ENCODE measurements around the gene YWHAQ.
"Not testable (repeated sequence)": the region's sequence is repeated elsewhere in the genome, so short reads cannot be mapped to it uniquely, and the experiment has no call there.

The YWHAQ gene

DNA sequence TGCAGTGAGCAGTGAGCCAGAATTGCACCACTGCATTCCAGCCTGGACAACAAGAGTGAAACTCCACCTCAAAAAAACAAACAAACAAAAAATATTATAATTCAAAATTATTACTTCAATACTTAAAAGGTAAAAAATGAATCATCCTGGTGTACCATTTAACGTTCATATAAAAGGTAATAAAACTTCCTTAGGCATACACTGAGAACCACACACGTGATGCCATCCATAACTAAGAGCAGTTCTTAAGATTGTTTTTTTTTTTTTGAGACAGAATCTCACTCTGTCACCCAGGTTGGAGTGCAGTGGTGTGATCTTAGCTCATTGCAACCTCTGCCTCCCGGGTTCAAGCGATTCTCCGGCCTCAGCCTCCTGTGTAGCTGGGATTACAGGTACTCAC lies 29.4 kb downstream of the YWHAQ start:
- TF ChIP-seq, protein P1, sequence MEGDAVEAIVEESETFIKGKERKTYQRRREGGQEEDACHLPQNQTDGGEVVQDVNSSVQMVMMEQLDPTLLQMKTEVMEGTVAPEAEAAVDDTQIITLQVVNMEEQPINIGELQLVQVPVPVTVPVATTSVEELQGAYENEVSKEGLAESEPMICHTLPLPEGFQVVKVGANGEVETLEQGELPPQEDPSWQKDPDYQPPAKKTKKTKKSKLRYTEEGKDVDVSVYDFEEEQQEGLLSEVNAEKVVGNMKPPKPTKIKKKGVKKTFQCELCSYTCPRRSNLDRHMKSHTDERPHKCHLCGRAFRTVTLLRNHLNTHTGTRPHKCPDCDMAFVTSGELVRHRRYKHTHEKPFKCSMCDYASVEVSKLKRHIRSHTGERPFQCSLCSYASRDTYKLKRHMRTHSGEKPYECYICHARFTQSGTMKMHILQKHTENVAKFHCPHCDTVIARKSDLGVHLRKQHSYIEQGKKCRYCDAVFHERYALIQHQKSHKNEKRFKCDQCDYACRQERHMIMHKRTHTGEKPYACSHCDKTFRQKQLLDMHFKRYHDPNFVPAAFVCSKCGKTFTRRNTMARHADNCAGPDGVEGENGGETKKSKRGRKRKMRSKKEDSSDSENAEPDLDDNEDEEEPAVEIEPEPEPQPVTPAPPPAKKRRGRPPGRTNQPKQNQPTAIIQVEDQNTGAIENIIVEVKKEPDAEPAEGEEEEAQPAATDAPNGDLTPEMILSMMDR (IDR thresholded peaks at IDR 0.05; ENCODE audit: low read depth, low read length) = no peak

DNA sequence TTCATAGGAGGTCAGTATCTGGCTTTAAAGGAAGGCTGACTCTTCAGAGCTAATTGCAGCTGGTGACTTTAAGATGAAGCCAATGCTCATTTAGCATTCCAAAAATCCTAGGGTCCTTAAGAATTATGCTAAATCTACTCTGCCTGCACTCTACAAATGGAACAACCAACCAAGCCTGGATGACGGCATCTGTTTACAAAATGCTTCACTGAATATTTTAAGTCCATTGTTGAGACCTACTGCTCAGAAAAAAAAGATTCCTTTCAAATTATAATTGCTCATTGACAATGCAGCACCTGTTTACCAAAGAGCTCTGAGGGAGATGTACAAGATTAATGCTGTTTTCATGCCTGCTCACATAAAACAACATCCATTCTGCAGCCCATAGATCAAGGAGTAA lies 31.4 kb downstream of the YWHAQ start:
- Histone ChIP-seq H3K36me3 (peaks cover 74% of the 10 kb centered on the region), H3K27me3 (ENCODE audit: insufficient read depth, low read depth, severe bottlenecking) (no peaks in the 10 kb centered on the region), H3K4me3 (ENCODE audit: low read depth, low read length) (no peak overlapping the region), H3K27ac (no peak overlapping the region), H3K9me3 (ENCODE audit: severe bottlenecking) (peaks cover 7% of the 10 kb centered on the region)
- TF ChIP-seq, protein P1 (IDR thresholded peaks at IDR 0.05; ENCODE audit: low read depth, low read length) = no peak
- no peak for DNase-seq

More for the DNA sequence above, 29.4 kb downstream of the YWHAQ start:
- Histone ChIP-seq H3K27ac (no peak overlapping the region), H3K4me3 (ENCODE audit: low read depth, low read length) (no peak overlapping the region), H3K36me3 (peaks cover 75% of the 10 kb centered on the region), H3K27me3 (ENCODE audit: insufficient read depth, low read depth, severe bottlenecking) (no peaks in the 10 kb centered on the region), H3K9me3 (ENCODE audit: severe bottlenecking) (peaks cover 7% of the 10 kb centered on the region)
- DNase-seq = no peak

DNA sequence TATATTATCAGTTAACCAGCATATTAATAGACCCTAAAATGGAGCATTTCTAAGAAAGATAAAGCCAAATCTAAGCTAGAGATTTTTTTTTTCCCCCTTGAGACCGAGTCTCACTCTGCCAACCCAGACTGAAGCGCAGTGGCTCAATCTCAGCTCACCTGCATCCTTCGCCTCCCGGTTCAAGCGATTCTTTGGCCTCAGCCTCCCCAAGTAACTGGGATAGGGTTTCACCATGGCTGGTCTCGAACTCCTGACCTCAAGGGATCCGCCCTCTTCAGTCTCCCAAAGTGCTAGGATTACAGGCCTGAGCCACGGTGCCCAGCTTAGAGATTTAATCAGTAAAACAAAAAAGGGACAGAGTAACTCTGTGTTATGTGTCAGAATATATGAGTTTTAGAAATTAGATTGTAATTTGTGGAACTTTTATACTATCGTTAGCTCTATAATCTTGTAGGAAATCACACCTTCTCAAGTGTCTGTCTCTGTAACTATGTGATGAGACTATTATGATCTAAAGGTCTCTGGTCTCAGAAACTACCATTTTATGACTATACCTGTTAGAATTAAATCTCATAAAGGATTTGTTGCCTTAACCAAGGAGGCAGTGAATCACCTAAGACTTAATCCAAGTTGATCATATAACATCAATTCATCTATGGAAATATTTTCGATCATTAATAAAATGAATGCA lies 34.0 kb downstream of the YWHAQ start:
- Histone ChIP-seq H3K27me3 (ENCODE audit: insufficient read depth, low read depth, severe bottlenecking) (no peaks in the 10 kb centered on the region), H3K27ac (no peak overlapping the region), H3K36me3 (peaks cover 81% of the 10 kb centered on the region), H3K9me3 (ENCODE audit: severe bottlenecking) (peaks cover 7% of the 10 kb centered on the region), H3K4me3 (ENCODE audit: low read depth, low read length) (no peak overlapping the region)
- TF ChIP-seq, protein P1 (IDR thresholded peaks at IDR 0.05; ENCODE audit: low read depth, low read length) = no peak
- DNase-seq = no peak

DNA sequence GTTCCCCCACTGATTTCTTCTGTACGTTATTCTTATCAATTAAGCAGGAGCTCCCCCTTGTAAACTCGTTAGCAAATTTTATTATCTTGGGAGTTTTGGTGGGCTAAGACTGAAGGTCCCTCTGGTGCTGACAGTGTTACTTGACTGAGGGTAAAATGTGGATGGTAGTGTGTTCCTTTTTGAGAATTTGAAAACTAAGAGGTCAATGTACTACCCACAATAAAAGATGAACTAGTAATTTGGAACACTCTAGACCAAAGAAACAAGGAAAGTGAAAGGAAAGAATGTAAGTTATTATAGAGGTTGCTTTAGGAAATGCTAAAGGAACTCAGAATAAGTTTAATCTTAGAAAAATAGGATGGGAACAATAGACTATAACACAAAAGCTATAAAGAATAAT lies 35.1 kb downstream of the YWHAQ start:
- Histone ChIP-seq H3K4me3 (ENCODE audit: low read depth, low read length) (no peak overlapping the region), H3K36me3 (peaks cover 81% of the 10 kb centered on the region), H3K9me3 (ENCODE audit: severe bottlenecking) (peaks cover 7% of the 10 kb centered on the region), H3K27ac (no peak overlapping the region), H3K27me3 (ENCODE audit: insufficient read depth, low read depth, severe bottlenecking) (no peaks in the 10 kb centered on the region)
- TF ChIP-seq, protein P1 (IDR thresholded peaks at IDR 0.05; ENCODE audit: low read depth, low read length) = no peak
- no peak for DNase-seq

DNA sequence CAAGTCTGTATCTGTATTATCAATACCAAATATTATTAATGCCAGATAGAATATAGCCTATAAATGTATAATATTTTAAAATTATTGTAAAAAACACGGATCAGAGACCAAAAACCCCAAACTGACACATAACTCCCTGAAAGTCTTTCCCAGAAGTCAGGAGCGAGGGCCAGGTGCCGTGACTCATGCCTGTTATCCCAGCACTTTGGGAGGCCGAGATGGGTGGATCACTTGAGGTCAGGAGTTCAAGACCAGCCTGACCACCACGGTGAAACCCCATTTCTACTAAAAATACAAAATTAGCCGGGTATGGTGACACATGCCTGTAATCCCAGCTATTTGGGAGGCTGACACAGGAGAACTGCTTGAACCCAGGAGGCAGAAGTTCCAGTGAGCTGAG lies 35.5 kb downstream of the YWHAQ start:
- H3K27me3 ChIP-seq (ENCODE audit: insufficient read depth, low read depth, severe bottlenecking); DNase-seq; H3K27ac ChIP-seq; H3K4me3 ChIP-seq (ENCODE audit: low read depth, low read length); H3K9me3 ChIP-seq (ENCODE audit: severe bottlenecking): not testable (repeated sequence)
- H3K36me3 ChIP-seq = peaks cover 81% of the 10 kb centered on the region

DNA sequence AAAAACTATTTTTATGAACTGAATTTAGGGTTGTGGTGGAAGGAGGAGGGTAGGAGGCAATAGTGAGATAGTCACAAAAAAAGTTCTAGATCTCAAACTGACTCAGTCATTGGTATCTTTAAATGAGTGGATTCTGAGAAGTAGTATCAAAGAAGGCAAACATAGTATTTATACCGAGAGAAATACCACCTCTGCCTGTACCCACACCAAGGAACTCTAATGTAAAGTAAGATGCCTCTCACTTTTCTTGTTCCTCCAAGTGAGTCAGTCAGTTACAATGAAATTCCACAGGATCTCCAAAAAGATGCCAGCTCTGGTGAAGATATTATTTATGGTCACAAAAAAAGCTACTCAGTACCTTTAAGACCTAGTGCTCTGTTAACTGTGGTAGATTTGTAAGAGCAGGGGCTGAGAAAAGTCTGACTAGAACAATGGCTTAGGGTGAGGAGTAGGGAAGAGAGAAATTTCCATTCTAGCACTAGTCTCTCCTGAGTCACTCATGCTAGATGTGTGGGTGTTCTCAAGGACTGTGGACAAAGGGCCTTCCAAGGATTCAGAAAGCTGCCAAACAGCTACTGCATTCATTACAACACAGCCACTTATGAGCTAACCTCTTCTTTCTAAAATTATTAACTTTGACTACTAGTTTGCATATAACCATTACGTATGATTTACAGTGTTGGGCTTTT lies 36.3 kb downstream of the YWHAQ start:
- H3K27me3 ChIP-seq (ENCODE audit: insufficient read depth, low read depth, severe bottlenecking) = no peaks in the 10 kb centered on the region
- no peak overlapping the region for H3K27ac ChIP-seq
- peaks cover 81% of the 10 kb centered on the region for H3K36me3 ChIP-seq
- TF ChIP-seq, protein P1 (IDR thresholded peaks at IDR 0.05; ENCODE audit: low read depth, low read length) = no peak
- H3K9me3 ChIP-seq (ENCODE audit: severe bottlenecking) = peaks cover under 1% of the 10 kb centered on the region
- H3K4me3 ChIP-seq (ENCODE audit: low read depth, low read length) = no peak overlapping the region
- DNase-seq = no peak

Data from WERI-Rb-1 (cell line).